HEK293 (cell line): ENCODE measurements around the gene SREBF1.

Experiments
- ZNF624 ChIP-seq: fragments of 450-650 bp; formaldehyde crosslinking; IDR thresholded peaks from 2 replicates; pipeline ENCODE4 v1.5.1; 2017; ENCODE audit warnings: missing biosample characterization, missing genetic modification characterization
- ZNF76 ChIP-seq: fragments of 450-650 bp; formaldehyde crosslinking; IDR thresholded peaks from 2 replicates; pipeline ENCODE4; 2016; ENCODE audit warnings: low read depth, missing biosample characterization, missing genetic modification characterization, borderline replicate concordance
- TF ChIP-seq, protein P1 (sequence below): fragments of 450-650 bp; formaldehyde crosslinking; IDR thresholded peaks from 2 replicates; pipeline ENCODE4 v1.5.1; 2016; ENCODE audit warnings: missing biosample characterization, missing genetic modification characterization
- TF ChIP-seq, protein P2 (sequence below): fragments of 450-650 bp; formaldehyde crosslinking; IDR thresholded peaks from 2 replicates; pipeline ENCODE4 v1.5.1; 2017; ENCODE audit warnings: missing biosample characterization, missing genetic modification characterization

DNA sequence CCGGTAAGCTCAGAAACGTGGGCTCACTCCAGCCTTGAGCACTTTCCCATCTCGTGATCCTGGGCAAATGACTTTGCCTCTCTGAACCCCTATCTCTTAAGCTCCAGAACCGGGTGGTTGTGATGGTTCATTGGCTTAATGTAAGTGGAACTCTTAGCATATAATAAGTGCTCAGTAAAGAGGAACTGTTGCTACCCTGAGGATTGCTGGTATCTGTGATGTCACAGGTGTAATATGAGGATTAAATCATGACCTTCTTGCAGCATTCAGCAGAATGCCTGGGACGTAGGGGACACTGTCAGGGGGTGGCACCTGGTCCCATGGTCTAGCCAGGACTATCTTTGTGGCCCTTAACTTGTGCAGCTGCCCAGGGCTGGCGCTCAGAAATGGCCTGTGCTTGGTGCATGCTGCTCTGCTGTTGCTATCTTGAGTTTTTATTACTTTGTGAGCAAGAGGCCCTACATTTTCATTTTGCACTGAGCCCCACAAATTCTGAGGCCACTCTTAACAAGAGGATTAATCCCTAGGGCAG lies 68.8 kb downstream of the SREBF1 start:
- TF ChIP-seq, protein P1, sequence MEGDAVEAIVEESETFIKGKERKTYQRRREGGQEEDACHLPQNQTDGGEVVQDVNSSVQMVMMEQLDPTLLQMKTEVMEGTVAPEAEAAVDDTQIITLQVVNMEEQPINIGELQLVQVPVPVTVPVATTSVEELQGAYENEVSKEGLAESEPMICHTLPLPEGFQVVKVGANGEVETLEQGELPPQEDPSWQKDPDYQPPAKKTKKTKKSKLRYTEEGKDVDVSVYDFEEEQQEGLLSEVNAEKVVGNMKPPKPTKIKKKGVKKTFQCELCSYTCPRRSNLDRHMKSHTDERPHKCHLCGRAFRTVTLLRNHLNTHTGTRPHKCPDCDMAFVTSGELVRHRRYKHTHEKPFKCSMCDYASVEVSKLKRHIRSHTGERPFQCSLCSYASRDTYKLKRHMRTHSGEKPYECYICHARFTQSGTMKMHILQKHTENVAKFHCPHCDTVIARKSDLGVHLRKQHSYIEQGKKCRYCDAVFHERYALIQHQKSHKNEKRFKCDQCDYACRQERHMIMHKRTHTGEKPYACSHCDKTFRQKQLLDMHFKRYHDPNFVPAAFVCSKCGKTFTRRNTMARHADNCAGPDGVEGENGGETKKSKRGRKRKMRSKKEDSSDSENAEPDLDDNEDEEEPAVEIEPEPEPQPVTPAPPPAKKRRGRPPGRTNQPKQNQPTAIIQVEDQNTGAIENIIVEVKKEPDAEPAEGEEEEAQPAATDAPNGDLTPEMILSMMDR: no peak
- TF ChIP-seq ZNF76 (tag by site-specific recombination) (no peak), ZNF624 (tag by site-specific recombination) (no peak)
- TF ChIP-seq, protein P2, sequence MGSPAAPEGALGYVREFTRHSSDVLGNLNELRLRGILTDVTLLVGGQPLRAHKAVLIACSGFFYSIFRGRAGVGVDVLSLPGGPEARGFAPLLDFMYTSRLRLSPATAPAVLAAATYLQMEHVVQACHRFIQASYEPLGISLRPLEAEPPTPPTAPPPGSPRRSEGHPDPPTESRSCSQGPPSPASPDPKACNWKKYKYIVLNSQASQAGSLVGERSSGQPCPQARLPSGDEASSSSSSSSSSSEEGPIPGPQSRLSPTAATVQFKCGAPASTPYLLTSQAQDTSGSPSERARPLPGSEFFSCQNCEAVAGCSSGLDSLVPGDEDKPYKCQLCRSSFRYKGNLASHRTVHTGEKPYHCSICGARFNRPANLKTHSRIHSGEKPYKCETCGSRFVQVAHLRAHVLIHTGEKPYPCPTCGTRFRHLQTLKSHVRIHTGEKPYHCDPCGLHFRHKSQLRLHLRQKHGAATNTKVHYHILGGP: no peak
